C1 segment of cervical spinal cord (tissue), 14 donors: Measurements from ENCODE around the gene ETS1.

Experiments used
- DNase-seq, 14 donors: peaks; one replicate each; lab custom pipeline; 2025; lab: John Stamatoyannopoulos, UW

Gene ETS1

GRCh38 chr11:128540469-128540868 lies 46.9 kb downstream of the ETS1 start:
- no peak for DNase-seq

- DNase-seq: no peak
Observed at GRCh38 chr11:128536506-128536905, 50.9 kb downstream of the ETS1 start.

- no peak for DNase-seq
Observed at GRCh38 chr11:128535468-128536457, 51.6 kb downstream of the ETS1 start.

GRCh38 chr11:128533472-128533871 lies 53.9 kb downstream of the ETS1 start:
- DNase-seq: no peak

DNA sequence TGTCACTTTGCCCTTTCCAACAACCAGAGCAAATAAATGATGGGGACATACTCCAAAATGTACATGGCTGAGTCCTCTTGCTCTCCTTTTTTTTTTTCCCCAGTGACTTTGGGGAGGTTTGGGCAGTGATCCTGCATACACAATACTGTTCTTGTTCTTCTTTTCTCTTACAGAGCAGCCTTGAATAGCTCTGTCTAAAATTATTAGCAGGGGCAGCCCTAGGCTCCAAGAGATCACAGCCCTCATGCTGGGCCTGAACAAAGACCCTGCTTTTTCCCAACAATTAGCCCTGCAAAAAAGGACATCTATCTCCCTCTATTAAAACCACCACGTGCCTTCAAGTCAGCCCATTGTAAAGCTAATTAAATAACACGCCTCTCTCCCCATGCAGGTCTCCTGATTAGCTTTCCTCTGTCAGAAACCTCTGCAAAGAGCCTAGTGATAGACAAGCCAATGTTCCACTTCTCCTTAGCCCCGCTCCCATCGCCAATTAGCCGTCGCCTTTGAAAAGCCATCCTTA lies 54.7 kb downstream of the ETS1 start:
- DNase-seq: peak in 7 of 14 donors; percentile 3 to 64 (median 38)

DNA sequence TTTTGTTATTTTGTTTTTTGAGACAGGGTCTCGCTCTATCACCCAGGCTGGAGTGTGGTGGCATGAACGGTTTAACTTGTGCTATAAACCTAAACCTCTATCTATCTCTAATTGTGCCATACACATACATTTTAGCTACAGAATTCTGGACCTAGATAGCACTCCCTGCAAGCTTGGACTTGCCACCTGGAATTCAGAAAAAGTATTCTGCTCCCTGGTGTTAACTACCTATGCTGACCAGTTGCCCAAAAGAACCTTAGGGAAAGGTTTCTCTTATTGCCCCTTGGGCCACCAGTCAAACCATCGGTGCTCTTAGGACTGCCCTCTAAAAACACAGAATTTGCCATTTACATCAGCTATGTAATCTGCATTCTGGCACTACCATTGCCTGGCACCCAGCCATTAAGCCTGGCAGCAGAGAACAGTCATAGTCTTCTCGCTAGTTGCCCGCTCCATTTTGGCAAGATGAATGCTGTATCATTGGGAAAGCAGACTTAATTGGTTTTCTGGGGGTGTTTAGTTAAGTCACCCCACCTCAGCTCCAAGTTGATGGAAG lies 55.3 kb downstream of the ETS1 start:
- peak in 9 of 14 donors; percentile 3 to 69 (median 48) for DNase-seq

DNA sequence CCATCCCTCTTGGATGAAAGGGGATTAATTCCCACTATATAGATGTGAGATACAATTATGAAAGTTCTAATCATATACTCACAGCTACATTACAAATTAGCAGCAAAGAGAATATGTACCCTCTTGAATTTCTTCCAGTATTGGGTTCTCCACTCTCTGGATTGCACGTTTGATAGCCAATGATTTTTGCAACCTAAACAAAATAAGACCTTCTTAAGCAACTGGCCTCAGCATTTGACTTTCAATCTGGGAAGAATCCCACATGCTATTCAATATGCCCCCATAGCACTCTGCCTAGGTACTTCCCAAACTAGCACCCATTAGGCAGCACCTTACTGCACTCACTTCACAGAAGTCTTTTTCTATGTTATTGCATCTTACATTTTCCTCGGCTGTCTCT lies 55.8 kb downstream of the ETS1 start:
- DNase-seq: no peak

- no peak for DNase-seq
Observed at GRCh38 chr11:128530118-128531074, 57.0 kb downstream of the ETS1 start.

DNA sequence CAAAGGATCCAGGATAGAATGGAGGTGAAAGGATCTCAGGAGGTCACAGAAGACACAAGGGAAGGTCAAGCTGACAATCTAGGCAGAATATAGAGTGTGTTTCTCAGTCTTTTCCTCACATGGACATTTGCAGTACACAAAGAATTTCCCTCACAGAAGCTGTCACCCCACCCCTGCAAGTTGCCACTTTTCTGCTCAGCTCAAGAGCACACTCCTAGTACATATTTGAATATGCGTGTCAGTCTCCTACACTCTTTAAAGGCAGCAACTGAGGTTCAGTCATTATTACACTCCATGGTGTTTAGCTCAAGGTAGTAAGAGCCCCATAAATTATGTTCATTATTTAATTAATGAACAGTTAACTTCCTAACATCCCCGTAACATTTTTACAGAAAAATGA lies 59.1 kb downstream of the ETS1 start:
- no peak for DNase-seq

GRCh38 chr11:128527046-128527445 lies 60.3 kb downstream of the ETS1 start:
- no peak for DNase-seq

DNA sequence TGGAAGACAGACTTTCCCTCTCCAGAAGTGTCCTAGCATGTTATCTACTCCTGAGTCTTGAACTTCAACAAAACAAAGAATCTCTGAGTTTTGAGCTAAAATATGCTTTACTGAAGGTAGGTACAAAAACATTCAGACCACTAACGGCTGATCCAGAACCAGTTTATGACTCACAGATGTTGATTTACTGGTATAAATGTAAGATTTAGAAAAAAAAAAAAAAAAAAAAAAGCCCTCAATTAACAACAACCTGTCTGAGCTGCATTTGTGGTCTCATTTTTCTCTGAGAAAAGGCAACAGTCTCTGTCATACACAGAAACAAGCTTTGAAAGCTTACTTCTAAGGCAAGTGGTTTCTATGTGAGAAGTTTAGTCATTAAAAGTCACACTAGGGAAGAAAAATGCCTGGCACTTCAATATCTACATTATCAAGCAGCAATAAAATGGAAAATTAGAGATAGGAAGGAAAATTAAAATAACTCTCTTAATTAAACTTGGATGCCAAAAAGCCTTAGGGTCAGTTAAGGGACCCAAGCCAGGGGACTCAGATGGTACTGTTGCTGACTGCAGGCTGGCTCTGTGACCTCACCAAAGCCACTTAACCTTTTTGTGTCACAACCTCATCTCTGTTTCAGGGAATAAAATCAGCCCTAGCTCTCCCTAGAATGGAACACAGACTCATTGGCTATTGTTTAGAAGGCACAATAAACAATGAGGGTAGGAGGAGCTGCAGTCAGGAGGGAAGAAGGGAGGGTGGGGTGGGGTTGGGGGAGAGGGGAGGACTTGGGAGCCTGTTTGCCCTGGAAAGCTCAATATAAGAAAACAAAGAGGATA lies 61.7 kb downstream of the ETS1 start:
- peak in 3 of 14 donors; percentile 21 to 44 (median 40) for DNase-seq

DNA sequence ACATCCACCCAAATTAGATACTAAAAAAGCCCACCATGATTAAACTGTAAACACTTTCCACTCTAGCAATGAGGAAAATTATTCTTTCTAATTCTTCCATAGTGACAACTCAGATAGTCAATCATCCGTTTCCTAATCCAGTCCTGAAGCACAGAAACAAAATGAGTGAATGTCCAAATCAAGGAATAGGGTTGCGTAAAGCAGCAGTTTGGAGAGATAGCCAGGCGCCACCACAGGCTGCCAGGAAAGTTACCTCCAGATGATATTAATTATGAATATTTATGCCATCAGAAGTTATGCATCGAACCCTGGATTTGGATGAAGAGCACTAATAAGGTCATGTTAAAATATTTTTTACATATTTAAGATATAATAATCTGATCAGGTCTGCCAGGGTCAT lies 63.2 kb downstream of the ETS1 start:
- no peak for DNase-seq

GRCh38 chr11:128523641-128524040 lies 63.7 kb downstream of the ETS1 start:
- DNase-seq: no peak

DNA sequence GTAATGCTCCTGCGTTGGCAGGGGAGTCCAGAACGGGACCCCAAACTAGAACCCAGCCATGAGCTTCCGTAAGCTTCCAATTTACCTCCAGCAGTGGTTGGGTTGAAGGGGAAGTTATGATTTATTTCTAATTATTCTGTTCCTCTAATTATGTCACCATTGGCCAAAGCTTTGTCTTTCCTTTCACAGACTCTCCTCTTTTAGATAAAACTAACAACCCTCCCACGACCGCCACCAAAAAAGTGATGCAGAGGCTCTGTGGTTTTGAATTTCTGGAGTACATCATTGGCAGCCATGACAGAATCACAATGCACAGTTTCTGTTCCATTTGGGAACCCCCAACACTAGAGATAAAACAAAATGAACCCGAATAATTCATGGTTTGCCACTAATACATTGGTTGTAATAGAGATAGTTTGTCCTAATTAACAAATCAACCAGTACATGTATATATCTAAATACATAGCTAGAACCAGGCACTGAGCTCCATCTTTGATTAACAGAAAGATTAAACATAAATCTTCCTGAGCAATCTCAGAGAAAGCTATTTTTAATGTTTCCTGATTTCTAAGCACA lies 64.3 kb downstream of the ETS1 start:
- peak in 1 of 14 donors; percentile 31 for DNase-seq

GRCh38 chr11:128522055-128522942 lies 65.1 kb downstream of the ETS1 start:
- DNase-seq: peak in 13 of 14 donors; percentile 6 to 92 (median 83)

- peak in 1 of 14 donors; percentile 53 for DNase-seq
Observed at GRCh38 chr11:128521682-128522054, 65.7 kb downstream of the ETS1 start.

DNA sequence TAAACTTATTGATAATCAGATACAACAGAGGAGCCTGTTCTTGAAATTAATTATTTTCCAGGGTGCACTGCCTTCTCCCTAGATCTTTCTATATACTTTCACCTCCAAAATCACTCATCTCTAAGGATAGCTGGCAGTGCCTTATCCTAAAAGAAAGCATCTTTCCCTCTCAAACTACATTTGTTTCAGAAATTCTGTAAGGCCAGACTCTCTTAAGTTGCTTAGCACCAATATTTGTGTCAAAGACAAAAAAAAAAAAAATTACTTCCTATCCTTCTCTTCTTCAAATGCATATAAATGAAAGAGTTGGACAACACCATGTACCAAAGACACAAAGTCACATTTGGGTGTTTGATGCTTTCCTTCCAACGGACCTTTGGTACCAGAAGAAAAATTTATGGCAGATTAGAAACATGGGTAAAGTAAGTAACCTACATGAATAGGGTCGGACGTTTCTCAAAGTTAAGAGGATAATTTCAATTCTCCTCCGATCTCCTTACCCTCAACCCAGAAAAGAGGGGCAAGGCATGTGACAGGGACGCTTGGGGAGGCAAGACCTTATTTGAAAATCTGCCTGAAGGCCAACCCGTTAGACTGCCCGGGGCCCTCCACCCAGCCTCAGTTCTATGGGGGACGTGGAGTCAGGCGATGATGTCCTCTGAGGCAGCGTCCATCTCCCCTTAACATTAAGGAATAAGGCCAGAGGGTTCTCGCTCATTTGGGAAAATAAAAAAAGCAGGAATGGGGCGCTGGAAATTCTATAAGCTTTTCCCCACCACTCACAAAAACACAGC lies 66.3 kb downstream of the ETS1 start:
- DNase-seq: peak in 1 of 14 donors; percentile 23

GRCh38 chr11:128520206-128520887 lies 67.0 kb downstream of the ETS1 start:
- DNase-seq: no peak
